HL-60 (cell line): Measurements from ENCODE around the gene POMC.
"Not testable (repeated sequence)": the region's sequence is repeated elsewhere in the genome, so short reads cannot be mapped to it uniquely, and the experiment has no call there.

ENCODE experiments used
- DNase-seq, 2 experiments: peaks; one replicate each; pipeline ENCODE4 v3.0.0-alpha.2; 2010 to 2020; ENCODE audit warnings: low read depth in 1 of 2, low spot score in 1 of 2
- H3K27ac ChIP-seq: fragments of 250-450 bp; sonication (Bioruptor Pico); replicated peaks from 2 replicates; pipeline ENCODE4 v1.5.1; 2020; ENCODE audit warnings: mild to moderate bottlenecking, moderate library complexity
- H3K27me3 ChIP-seq: fragments of 250-450 bp; sonication (Bioruptor Pico); 2 replicates; pipeline ENCODE4 v1.5.1; 2021; ENCODE audit warnings: mild to moderate bottlenecking, moderate library complexity; ENCODE audit not compliant: insufficient read depth, poor library complexity, severe bottlenecking
- H3K4me3 ChIP-seq: replicated peaks from 2 replicates; pipeline ENCODE4 v1.5.1; 2011; ENCODE audit warnings: mild to moderate bottlenecking, control low read depth, low read length; ENCODE audit not compliant: insufficient read depth
- GABPA ChIP-seq: IDR thresholded peaks from 2 replicates; pipeline ENCODE4 v1.6.1; 2012; ENCODE audit warnings: low read depth
- POLR2AphosphoS5 ChIP-seq: IDR thresholded peaks from 2 replicates; pipeline ENCODE4 v1.6.1; 2012; ENCODE audit warnings: low read depth
- SPI1 ChIP-seq: IDR thresholded peaks from 2 replicates; pipeline ENCODE4 v1.6.1; 2012; ENCODE audit warnings: low read depth, mild to moderate bottlenecking, borderline replicate concordance
- TF ChIP-seq, protein P1 (sequence below): IDR thresholded peaks from 2 replicates; pipeline ENCODE4 v1.6.1; 2012; ENCODE audit warnings: low read depth; ENCODE audit not compliant: insufficient replicate concordance
- TF ChIP-seq, protein P2 (sequence below): IDR thresholded peaks from one replicate; pipeline ENCODE4 v1.5.1; 2011; ENCODE audit warnings: low read length, control low read depth, inconsistent platforms; ENCODE audit not compliant: insufficient read depth

POMC gene

DNA sequence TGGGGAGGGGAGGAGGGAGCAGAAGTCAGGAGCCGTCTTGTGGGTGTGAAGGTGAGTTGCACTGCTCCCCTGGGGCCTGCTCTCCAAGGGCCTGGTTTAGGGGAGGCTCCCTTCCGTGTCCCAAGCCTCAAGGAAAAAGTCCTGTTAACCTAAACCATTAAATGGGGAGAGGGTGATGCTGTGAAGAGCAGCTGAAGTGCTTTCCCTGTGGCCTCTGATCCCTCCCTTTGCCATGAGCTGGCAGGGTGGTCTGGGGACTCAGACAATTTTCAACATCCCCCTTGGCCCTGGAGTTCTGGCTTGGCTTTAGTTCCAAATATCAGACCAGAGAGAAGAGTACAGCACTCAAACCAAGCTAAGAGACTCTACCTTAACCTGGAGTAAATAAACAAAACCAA is 692 bp upstream of the POMC start:
- Histone ChIP-seq H3K27ac (no peak overlapping the region), H3K27me3 (peaks cover 43% of the 10 kb centered on the region), H3K4me3 (no peak overlapping the region)
- no peak for TF ChIP-seq SPI1
- TF ChIP-seq GABPA = no peak
- TF ChIP-seq, protein P1, sequence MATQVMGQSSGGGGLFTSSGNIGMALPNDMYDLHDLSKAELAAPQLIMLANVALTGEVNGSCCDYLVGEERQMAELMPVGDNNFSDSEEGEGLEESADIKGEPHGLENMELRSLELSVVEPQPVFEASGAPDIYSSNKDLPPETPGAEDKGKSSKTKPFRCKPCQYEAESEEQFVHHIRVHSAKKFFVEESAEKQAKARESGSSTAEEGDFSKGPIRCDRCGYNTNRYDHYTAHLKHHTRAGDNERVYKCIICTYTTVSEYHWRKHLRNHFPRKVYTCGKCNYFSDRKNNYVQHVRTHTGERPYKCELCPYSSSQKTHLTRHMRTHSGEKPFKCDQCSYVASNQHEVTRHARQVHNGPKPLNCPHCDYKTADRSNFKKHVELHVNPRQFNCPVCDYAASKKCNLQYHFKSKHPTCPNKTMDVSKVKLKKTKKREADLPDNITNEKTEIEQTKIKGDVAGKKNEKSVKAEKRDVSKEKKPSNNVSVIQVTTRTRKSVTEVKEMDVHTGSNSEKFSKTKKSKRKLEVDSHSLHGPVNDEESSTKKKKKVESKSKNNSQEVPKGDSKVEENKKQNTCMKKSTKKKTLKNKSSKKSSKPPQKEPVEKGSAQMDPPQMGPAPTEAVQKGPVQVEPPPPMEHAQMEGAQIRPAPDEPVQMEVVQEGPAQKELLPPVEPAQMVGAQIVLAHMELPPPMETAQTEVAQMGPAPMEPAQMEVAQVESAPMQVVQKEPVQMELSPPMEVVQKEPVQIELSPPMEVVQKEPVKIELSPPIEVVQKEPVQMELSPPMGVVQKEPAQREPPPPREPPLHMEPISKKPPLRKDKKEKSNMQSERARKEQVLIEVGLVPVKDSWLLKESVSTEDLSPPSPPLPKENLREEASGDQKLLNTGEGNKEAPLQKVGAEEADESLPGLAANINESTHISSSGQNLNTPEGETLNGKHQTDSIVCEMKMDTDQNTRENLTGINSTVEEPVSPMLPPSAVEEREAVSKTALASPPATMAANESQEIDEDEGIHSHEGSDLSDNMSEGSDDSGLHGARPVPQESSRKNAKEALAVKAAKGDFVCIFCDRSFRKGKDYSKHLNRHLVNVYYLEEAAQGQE = no peak
- TF ChIP-seq, protein P2, sequence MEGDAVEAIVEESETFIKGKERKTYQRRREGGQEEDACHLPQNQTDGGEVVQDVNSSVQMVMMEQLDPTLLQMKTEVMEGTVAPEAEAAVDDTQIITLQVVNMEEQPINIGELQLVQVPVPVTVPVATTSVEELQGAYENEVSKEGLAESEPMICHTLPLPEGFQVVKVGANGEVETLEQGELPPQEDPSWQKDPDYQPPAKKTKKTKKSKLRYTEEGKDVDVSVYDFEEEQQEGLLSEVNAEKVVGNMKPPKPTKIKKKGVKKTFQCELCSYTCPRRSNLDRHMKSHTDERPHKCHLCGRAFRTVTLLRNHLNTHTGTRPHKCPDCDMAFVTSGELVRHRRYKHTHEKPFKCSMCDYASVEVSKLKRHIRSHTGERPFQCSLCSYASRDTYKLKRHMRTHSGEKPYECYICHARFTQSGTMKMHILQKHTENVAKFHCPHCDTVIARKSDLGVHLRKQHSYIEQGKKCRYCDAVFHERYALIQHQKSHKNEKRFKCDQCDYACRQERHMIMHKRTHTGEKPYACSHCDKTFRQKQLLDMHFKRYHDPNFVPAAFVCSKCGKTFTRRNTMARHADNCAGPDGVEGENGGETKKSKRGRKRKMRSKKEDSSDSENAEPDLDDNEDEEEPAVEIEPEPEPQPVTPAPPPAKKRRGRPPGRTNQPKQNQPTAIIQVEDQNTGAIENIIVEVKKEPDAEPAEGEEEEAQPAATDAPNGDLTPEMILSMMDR = no peak
- TF ChIP-seq POLR2AphosphoS5 = no peak
- DNase-seq = no peak

DNA sequence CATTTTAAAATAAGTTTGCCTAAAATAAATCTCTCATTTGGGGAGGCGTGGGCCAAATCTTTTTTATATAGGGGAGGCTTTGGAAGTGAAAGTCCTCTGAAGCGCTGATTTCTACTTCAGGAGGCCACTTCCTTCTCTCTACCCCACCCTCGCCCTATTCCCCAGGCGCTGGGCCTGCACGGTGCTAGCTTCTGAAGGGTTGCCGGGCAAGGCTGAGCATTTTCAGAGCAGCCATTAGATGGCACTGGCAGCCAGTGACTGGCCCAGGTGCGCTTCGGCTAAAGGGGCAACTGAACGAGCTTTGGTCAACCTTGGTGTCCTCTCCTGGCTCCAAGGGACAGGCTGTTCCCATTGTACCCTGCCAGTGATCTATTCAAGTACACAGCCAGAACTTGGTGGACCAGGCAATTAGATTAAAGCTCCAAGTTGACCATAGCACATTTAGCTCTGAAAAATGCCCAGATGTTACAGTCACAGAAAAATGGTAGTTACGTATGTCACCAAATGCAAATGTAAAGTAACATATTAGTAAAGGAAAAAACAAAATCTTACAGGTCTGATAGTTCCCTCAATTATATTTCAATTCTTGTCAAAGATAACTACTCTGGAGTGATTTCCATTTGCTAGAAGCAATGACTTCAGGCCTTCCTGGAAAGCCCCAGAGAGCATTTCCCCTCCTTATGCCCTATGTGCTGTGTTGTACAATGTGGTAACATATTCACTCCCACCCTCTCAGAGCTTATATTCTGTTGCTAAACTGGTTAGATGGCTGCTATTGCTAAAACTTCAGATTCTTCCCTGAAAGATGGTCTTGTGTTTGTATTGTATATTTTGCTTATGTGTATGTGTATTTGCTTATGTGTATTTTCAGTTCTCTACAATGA is 2.1 kb downstream of the POMC start:
- peak in 1 of 2 experiments; percentile 78 for DNase-seq

DNA sequence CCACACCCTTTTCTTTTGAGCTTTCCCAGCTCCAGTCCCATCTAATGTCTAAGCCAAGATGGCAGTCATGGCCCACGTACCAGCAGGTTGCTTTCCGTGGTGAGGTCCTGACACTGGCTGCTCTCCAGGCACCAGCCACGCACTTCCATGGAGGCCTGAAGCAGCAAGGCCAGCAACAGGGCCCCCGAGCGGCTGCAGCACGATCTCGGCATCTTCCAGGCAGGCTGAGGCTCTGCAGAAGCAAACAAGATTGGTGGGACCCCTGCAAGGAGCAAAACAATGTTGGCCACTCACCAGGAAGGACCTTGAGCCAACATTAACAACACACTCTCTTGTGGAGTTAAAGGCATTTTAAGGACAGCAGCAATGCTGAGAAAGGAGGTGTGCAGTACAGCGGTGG is 3.8 kb downstream of the POMC start:
- H3K27me3 ChIP-seq = peaks cover 40% of the 10 kb centered on the region
- DNase-seq = no peak
- no peak for TF ChIP-seq GABPA
- TF ChIP-seq, protein P2 = no peak
- TF ChIP-seq, protein P1 = no peak
- TF ChIP-seq SPI1 = no peak
- TF ChIP-seq POLR2AphosphoS5 = no peak

More for the DNA sequence above, 2.1 kb downstream of the POMC start:
- Histone ChIP-seq H3K4me3 (no peak overlapping the region), H3K27ac (no peak overlapping the region), H3K27me3 (peaks cover 43% of the 10 kb centered on the region)
- TF ChIP-seq GABPA (no peak), POLR2AphosphoS5 (no peak), SPI1 (peak; percentile 48; the same call in 1 of the 2 replicates)
- TF ChIP-seq, protein P2 = peak; percentile 11
- TF ChIP-seq, protein P1 = no peak

DNA sequence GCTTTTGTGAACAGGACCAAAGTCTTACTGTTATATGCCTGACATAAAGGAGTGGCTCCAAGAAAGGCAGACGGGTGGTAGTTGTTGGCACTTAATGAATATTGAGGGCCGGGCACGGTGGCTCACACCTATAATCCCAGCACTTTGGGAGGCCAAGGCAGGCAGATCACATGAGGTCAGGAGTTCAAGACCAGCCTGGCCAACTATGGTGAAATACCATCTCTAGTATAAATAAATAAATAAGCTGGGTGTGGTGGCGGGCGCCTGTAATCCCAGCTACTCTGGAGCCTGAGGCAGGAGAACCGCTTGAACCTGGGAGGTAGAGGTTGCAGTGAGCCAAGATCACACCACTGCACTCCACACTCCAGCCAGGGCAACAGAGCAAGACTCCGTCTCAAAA is 6.3 kb downstream of the POMC start:
- not testable (repeated sequence) for H3K27ac ChIP-seq, H3K4me3 ChIP-seq, DNase-seq
- peaks cover 20% of the 10 kb centered on the region for H3K27me3 ChIP-seq

More for the DNA sequence above, 3.8 kb downstream of the POMC start:
- H3K27ac ChIP-seq = no peak overlapping the region
- no peak overlapping the region for H3K4me3 ChIP-seq
